Measurements from ENCODE around the gene MAP3K21. TPM values are rescaled to one million over a fixed set of nuclear protein-coding genes. Genes with fewer than 3 reads are reported as not detected.

MAP3K21 gene
- total and polyA plus RNA-seq, 2 of the 4 experiments (the other 2 are of a cell fraction) = 0.15 to 0.18 TPM

DNA sequence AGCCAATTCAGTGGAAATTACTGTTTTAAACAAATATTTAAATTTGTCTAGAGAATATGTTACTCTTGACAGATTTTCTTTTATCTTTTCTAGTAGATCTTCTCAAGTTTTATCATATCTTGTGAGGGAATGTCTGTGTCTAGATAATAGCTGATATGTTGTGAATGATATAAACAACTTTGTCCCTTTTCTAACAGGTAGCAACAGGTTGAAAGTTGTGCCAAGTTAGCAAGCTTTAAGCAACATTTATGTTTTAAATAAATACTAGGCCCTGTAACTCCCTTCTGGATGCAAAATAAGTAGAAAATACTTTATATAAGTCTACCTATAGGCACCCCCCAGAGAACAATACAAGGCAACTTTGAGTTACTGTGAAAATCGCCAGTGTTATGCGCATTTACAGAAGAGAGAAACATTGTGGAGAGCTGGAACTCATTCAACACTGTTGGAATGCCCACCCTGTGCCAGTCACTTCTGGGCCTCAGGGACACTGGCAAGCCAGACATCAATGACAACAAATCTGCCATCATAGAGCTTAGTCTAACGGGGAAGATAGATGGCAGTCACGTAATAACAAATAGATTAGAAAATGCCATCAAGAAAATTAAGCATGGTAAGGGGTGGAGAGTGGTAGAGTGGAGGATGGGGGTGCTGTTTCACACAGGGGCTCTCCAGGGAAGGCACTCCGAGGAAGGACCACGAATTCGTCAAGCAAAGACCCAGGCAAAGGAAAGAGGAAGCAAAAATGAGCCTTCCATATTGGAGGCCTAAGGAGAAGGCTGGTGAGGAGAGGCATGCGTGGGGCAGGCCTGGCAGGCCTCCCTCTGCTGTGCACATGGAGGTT, 4.4 kb downstream of the MAP3K21 start:
- 67% methylated on average over 3 of the region's 8 CpGs; no CpG with 5 or more reads in 1 of the 2 experiments for WGBS, 2 experiments (ENCODE audit: extremely low coverage in 2 of 2, insufficient read length in 1 of 2)
- Histone ChIP-seq H4K5ac (ENCODE audit: low read depth, low read length) (no peak overlapping the region), H3K56ac (ENCODE audit: extremely low read depth, insufficient read depth, low read length) (no peak overlapping the region), H2BK5ac (ENCODE audit: low read depth, low read length, poor library complexity, severe bottlenecking) (no peak overlapping the region), H3K4ac (ENCODE audit: low read depth, low read length) (no peak overlapping the region), H3K9me3 (ENCODE audit: control insufficient read depth, insufficient read depth, low read length) (no peaks in the 10 kb centered on the region; the same call in 1 of the 2 replicates), H3K14ac (replicated peaks; ENCODE audit: low read depth, low read length) (no peak overlapping the region), H2BK15ac (ENCODE audit: low read depth, low read length) (no peak overlapping the region), H4K20me1 (ENCODE audit: insufficient read depth, low read length) (no peaks in the 10 kb centered on the region), H2AK9ac (replicated peaks; ENCODE audit: low read depth, low read length, poor library complexity) (no peak overlapping the region), H3K9ac (ENCODE audit: low read depth, low read length) (no peak overlapping the region), H3K23ac (ENCODE audit: low read depth, low read length) (no peak overlapping the region), H3K4me3 (ENCODE audit: insufficient read depth, low read depth, low read length) (no peak overlapping the region), H3K9me1 (ENCODE audit: insufficient read depth, low read length) (no peaks in the 10 kb centered on the region; the same call in 1 of the 2 replicates), H3K18ac (ENCODE audit: low read depth, low read length) (no peak overlapping the region), H2BK120ac (ENCODE audit: low read depth, low read length) (no peak overlapping the region), H3K27ac (ENCODE audit: insufficient read depth, low read length) (no peak overlapping the region), H2AK5ac (ENCODE audit: low read depth, low read length) (no peak overlapping the region), H3K4me2 (ENCODE audit: low read depth, low read length) (no peak overlapping the region), H4K91ac (ENCODE audit: insufficient read depth, low read depth, low read length) (no peak overlapping the region), H3K4me1 (ENCODE audit: control insufficient read depth, insufficient read depth, low read length) (peaks cover 3% of the 10 kb centered on the region; the same call in 1 of the 2 replicates), H3K79me1 (ENCODE audit: low read depth in 1 of 2, low read length in 2 of 2) (no peaks in the 10 kb centered on the region), H3K36me3 (ENCODE audit: control insufficient read depth, insufficient read depth, low read length) (no peaks in the 10 kb centered on the region), H4K8ac (ENCODE audit: low read depth in 2 of 2, low read length in 2 of 2) (no peak overlapping the region), H3K27me3 (ENCODE audit: control insufficient read depth, insufficient read depth, low read length) (peaks cover 9% of the 10 kb centered on the region), H2AFZ (replicated peaks; ENCODE audit: low read length, poor library complexity) (no peak overlapping the region), H2BK20ac (ENCODE audit: low read depth, low read length) (no peak overlapping the region)
- dilution Hi-C loops (cut with HindIII; ENCODE audit: low sequenced_read_pairs, unreplicated experiment) (no loop called here), in situ Hi-C loops (cut with MboI; ENCODE audit: low sequenced_read_pairs) (no loop called here), intact Hi-C loops (cut with micrococcal nuclease) (no loop called here)
- ATAC-seq (ENCODE audit: low read depth) (no peak), DNase-seq (no peak)
- CTCF ChIA-PET = interaction anchor here (1.0 kb wide), 1 partner anchor 10 kb away, joined by 6 read pairs; no protein-coding TSS in a partner anchor
- TF ChIP-seq NFE2L2 (IDR thresholded peaks at IDR 0.05; ENCODE audit: low read depth, low read length) = no peak
- TF ChIP-seq FOS (IDR thresholded peaks at IDR 0.05; ENCODE audit: low read depth, low read length) = no peak
- TF ChIP-seq SMC3 (IDR thresholded peaks at IDR 0.05; ENCODE audit: low read depth, low read length) = no peak
- TF ChIP-seq MAZ (IDR thresholded peaks at IDR 0.05; ENCODE audit: borderline replicate concordance, low read depth, low read length) = no peak
- no peak for TF ChIP-seq MXI1 (IDR thresholded peaks at IDR 0.05; ENCODE audit: borderline replicate concordance, low read depth, low read length)
- no peak for TF ChIP-seq RAD21 (IDR thresholded peaks at IDR 0.05; ENCODE audit: low read length)
- no peak for TF ChIP-seq POLR2A (IDR thresholded peaks at IDR 0.05; ENCODE audit: low read depth, low read length)
- TF ChIP-seq, protein P1, sequence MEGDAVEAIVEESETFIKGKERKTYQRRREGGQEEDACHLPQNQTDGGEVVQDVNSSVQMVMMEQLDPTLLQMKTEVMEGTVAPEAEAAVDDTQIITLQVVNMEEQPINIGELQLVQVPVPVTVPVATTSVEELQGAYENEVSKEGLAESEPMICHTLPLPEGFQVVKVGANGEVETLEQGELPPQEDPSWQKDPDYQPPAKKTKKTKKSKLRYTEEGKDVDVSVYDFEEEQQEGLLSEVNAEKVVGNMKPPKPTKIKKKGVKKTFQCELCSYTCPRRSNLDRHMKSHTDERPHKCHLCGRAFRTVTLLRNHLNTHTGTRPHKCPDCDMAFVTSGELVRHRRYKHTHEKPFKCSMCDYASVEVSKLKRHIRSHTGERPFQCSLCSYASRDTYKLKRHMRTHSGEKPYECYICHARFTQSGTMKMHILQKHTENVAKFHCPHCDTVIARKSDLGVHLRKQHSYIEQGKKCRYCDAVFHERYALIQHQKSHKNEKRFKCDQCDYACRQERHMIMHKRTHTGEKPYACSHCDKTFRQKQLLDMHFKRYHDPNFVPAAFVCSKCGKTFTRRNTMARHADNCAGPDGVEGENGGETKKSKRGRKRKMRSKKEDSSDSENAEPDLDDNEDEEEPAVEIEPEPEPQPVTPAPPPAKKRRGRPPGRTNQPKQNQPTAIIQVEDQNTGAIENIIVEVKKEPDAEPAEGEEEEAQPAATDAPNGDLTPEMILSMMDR (conservative IDR thresholded peaks at IDR 0.05; ENCODE audit: low read depth, low read length) = no peak
- TF ChIP-seq BHLHE40 (IDR thresholded peaks at IDR 0.05; ENCODE audit: low read depth, low read length) = no peak
- no peak for TF ChIP-seq RCOR1 (IDR thresholded peaks at IDR 0.05; ENCODE audit: insufficient replicate concordance, low read length)
- TF ChIP-seq, protein P2, sequence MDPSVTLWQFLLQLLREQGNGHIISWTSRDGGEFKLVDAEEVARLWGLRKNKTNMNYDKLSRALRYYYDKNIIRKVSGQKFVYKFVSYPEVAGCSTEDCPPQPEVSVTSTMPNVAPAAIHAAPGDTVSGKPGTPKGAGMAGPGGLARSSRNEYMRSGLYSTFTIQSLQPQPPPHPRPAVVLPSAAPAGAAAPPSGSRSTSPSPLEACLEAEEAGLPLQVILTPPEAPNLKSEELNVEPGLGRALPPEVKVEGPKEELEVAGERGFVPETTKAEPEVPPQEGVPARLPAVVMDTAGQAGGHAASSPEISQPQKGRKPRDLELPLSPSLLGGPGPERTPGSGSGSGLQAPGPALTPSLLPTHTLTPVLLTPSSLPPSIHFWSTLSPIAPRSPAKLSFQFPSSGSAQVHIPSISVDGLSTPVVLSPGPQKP (IDR thresholded peaks at IDR 0.05; ENCODE audit: borderline replicate concordance, low read depth, low read length) = no peak
- POLR2A ChIA-PET (ENCODE audit: unreplicated experiment) = no interaction called here
- BruUV-seq (replicated peaks) = no TSS peak
